ENCODE results near the gene PGLYRP3.
"Not testable (repeated sequence)": the region's sequence is repeated elsewhere in the genome, so short reads cannot be mapped to it uniquely, and the experiment has no call there.

The PGLYRP3 gene

DNA sequence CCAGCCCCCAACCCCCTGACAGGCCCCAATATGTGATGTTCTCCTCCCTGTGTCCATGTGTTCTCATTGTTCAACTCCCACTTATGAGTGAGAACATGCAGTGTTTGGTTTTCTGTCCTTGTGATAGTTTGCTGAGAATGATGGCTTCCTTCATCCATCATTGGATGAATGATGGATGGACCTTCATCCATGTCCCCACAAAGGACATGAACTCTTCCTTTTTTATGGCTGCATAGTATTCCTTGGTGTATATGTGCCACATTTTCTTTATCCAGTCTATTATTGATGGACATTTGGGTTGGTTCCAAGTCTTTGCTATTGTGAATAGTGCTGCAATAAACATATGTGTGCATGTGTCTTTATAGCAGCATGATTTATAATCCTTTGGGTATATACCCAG lies 1.6 kb upstream of the PGLYRP3 start:
- DNase-seq (ENCODE audit: low read depth in 1 of 2, low spot score in 1 of 2) = not testable (repeated sequence)

DNA sequence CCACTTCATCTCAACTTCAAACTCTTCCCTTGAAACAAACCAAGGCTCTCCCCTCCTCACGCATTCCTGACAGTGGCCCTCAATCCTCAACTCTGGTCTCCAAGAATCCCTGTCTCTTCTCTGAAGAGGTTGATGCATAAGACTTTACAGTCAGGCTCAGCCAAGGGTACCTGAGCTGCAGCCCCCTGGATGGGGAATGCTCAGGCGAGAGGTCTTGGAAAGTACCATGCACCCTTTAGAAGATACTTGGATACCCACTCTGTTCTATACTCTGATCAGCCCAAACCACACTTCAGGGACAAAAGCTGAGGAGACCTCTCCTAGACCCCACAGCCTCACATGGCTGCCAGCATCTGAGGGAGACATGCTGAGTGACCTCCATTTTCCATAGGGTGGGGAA lies 536 bp upstream of the PGLYRP3 start:
- no peak for DNase-seq (ENCODE audit: low read depth in 1 of 2, low spot score in 1 of 2)

DNA sequence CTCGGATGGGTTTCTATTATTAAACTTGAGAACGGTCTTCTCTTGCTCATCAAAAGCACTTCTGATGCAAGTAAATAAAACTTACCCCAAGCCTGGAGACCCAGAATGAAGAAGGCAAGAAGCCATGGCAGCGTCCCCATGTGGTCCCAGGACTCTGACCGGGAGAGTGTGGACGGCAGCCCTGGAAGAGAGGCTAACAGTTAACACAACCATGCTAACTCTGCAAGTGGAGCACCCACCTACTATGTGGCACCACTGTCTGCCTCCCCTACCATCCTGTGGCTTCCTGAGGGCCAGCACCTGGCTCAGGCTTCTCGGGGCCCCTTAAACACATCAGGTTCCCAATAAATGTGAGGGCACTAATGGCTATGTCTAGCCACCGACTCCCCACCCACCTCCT lies 2.2 kb downstream of the PGLYRP3 start:
- no peak for DNase-seq (ENCODE audit: low read depth in 1 of 2, low spot score in 1 of 2)

DNA sequence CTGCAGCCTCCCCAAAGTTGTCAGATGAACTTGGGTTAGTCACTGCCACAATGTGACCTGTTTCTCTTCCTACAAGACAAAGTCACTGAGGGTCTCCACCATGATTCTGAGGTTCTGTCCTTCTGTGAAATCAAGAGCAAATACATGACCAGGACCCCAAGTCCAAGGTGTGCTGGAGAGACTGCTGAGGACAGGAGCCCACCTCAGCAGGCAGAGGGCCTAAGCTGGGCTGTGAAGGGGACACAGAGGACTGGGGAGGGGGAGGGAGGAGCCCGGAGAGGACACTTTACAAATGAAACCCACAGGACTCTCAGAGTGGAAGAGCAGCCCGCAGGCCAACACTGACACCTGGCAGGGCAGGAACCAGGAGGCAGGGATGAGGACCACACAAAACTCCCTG lies 3.3 kb downstream of the PGLYRP3 start:
- DNase-seq (ENCODE audit: low read depth in 1 of 2, low spot score in 1 of 2) = no peak

DNA sequence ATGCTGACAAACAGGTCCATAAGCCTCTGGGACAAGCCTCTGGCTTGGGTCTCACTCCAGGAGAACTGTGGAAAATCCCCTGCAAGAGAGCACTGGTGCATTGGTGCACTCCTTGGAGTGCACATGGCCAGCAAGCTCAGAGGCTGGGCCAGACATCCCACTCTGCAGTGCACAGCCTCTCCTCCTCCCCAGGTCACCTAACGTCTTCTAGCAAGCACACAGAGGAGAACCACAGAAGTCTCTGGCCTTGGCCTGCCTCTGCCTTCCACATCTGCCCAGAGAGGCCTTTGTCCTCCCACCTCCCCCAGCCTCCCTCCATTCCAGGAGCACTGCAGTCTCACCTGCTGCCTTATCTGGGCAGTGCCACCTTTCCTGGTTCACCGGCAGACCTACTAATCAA lies 4.2 kb downstream of the PGLYRP3 start:
- no peak for DNase-seq (ENCODE audit: low read depth in 1 of 2, low spot score in 1 of 2)

DNA sequence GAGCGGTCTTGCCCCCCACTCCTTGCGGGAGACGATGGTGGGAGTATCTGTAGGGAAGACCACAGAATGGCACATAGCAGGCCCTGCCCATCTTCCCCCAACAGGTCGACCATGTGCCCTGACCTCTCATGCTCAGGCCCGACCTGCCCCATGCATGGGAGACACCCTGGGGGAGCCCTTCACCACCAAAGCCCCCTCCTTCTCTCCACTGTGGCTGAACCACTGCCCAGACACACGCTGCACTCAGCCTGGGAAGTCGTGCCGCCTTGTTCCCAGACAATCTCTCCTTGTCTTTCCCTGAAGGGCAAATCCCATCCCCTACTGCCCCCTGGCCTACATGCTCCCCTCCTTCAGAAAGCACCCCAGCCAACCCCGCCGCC lies 5.5 kb downstream of the PGLYRP3 start:
- no peak for DNase-seq (ENCODE audit: low read depth in 1 of 2, low spot score in 1 of 2)

DNA sequence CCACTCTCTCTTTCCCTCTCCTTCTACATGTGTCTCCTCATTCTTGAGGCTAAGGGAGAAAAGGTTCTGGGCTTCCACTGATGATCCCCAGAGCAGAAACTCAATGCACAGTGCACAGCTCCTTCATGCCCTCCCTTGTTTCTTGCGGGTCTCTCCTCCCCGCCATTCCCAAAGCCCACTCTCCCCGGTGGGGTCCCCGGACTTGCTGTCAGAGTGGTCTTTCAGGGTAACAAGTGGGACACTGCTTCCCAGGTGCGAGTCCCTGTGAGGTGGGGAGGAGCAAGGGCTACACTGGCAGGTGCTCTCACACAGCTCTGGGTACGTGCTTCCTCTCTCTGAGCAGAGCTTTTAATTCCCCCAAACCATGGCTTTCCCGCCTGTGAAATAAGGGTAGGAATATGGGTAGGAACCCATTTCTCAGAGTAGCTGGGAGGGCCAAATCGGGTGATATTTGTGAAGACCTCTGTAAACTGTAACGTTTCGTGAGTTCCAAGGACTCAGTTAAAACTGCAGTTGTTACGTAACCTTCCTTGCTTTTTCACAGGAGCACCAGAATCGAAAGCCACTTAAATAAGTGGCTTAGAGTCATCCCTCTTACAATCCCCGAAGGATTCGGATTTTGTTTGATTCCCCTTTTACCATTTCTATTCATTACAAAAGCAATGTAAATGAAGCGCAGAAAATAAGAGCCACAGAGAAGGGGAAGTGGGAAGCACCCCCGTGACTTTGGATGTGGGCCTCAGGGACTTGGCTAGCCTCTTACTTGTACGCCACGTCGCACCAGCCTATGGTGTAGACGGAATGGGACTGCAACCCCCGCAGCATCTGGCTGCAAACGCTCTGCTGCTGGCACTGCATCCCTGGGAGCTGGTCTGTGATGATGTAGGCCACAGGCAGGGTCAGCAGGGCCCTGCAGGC lies 6.2 kb downstream of the PGLYRP3 start:
- no peak for DNase-seq (ENCODE audit: low read depth in 1 of 2, low spot score in 1 of 2)

DNA sequence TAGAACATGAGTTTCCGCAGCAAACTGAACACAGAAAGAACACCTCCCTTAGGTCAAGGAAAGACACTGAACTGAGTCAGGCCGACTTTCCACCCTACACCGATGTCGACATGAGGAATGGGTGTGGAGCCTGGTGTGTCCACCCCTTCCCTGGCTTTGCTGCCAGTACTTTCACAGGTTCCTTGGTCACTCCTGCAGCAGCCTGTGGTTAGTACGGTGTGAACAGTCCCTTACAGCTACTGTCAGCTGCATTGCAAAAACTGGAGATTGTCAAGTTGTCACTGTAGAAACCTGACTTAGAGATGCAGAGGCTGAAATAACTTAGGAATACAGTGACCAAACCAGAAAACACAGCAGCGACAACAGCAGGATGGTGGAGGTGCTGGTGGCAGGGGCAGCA lies 7.1 kb downstream of the PGLYRP3 start:
- no peak for DNase-seq (ENCODE audit: low read depth in 1 of 2, low spot score in 1 of 2)

DNA sequence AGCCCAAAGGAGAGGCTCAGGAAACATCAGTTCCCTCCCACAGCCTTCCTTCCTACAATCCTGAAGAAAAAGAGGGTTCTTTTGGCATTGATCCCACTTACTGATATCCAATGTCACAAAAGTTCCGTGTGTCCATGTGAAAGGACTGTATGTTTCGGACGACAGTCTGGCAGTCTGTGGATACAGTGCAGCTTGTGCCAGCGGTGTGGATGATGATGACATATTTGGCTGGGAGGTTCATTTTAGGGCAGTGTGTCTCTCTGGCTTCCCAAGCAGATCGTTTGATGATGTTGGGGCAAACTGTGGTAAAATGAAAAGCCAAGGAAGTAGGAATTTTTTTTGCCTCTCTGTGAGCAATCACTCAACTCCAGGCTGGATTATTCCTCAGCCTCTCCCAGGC lies 10.4 kb downstream of the PGLYRP3 start:
- DNase-seq (ENCODE audit: low read depth in 1 of 2, low spot score in 1 of 2) = no peak

DNA sequence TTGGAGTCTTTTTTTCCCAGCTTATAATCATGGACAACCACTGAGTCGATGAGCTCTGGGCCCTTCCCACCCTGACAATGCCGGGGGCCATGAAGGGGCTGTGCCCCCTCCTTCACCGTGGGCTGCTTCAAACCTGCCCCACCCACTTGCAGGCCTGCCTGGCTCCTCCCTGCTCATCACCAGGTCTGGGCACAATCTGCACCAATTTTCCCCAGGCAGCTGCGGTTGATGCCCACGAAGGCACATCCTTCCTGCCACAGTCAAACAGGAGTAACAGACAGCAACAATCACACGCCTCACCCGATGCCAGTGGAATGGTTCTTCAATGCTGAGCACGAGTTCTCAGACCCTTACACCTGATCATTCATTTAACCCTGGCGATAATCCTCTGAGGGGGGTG lies 18.9 kb downstream of the PGLYRP3 start:
- DNase-seq (ENCODE audit: low read depth in 1 of 2, low spot score in 1 of 2) = no peak

DNA sequence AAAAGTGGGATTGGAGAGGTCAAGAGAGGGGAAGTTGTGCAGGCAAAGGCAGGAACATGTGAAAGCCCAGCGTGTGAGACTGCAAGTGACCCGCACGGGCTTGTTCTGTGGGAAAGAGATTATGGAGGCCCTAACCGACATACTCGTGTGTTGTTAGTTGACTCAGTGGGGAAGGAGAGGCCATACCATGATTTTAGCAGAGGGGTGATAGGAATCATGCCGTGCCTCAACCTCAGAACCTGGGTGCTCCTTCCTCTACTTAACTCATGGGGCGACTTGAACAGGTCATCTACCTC lies 19.3 kb downstream of the PGLYRP3 start:
- no peak for DNase-seq (ENCODE audit: low read depth in 1 of 2, low spot score in 1 of 2)

DNA sequence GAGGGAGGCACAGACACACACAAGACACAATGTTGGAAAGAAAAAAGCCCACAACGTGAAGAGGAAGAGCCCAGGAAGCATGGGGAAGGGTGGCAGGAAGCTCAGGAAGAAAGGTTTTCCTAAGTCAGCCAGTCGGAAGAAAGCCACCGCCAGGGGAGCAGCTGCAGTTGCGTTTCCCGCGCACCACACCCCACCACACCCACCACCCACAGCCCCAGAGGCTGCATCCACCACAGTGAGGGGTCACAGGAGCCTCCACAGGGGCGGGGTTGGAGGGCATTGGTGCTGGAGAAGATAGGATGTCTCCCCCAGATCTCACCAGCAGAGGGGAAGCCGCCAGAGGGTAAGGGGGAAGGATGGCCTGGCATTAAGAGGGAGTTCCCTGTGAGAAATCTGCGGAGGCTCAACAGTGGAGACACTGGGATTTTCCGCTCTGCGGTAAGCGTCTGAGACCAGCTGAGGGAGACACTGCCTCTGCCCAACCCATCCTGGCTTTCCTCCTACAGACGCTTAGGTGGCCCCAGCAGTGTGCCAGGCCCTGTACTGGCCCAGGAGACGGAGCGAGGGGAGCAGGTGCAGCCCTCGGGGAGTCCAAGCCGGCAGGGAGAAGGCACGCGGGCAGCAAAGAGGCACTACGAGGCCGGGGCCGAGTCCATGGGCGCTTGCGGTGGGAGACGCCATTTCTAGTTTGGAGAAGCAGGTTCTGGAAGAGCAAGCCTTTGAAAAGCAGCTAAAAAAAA lies 19.8 kb downstream of the PGLYRP3 start:
- no peak for DNase-seq (ENCODE audit: low read depth in 1 of 2, low spot score in 1 of 2)

DNA sequence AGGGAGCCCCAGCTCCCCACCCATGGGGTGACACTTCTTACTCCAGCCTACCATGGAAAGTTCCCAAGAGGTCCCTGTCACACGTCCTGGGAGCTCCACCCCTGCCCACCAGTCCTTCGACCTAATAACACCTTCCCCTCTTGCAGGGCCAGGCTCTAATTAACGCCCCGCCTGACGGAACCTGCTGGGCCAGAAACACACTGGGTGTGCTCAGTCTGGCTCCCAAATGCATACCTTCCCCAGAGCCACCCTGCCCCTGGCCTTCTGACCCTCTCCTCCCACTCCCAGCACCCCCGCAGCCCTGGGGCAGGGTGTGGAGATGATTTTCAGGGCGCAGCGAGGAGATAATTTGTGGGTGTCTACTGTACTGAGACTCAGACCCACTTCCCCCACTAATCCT lies 20.6 kb downstream of the PGLYRP3 start:
- no peak for DNase-seq (ENCODE audit: low read depth in 1 of 2, low spot score in 1 of 2)

DNA sequence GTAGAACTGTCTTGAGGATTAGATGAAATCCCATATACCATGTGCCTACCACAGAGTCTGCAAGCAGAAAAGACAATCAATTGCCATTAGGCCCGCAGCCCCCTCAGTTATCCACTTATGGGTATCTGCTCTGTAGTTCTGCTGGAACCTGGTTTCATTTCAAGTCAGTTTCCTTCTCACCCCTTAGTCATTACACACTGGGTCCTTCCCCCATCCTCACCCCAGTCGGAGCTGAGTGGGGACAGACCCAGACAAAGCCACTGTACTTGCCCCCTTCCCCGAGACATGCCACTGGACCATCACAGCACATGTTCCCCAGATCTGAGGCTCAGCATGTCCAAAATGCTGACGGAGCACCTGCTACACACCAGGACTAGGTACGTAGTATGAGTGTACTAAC lies 21.2 kb downstream of the PGLYRP3 start:
- no peak for DNase-seq (ENCODE audit: low read depth in 1 of 2, low spot score in 1 of 2)

DNA sequence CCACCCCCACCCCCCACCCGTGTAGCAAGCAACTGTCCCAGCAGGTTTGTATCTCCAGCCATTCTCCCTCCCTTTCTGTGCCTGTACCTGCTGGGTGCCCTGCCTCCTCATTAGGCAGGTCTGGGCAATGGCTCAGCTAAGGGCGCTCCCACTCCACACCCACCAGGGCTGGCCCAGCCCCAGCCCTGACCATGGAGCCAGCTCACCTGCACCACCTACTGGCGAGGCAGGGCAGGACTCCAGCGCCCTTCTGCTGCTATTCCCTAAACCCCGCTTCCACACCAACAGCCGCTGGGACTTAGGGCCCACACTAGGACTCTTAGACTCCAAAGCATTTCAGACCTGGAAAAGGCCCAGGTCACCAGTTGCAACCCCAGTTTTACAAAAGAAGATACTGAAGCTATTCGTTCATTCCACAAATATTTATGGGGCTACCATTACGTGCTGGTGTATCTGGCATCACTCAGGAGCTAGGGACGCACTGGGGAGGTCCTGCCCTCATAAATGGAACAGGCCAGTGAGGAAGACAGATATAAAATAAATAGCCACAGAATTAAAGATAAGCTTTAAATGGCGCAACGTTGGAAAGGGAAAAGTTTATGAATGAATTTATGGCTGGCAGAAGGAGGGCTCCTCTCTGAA lies 24.0 kb downstream of the PGLYRP3 start:
- DNase-seq (ENCODE audit: low read depth in 1 of 2, low spot score in 1 of 2) = no peak

DNA sequence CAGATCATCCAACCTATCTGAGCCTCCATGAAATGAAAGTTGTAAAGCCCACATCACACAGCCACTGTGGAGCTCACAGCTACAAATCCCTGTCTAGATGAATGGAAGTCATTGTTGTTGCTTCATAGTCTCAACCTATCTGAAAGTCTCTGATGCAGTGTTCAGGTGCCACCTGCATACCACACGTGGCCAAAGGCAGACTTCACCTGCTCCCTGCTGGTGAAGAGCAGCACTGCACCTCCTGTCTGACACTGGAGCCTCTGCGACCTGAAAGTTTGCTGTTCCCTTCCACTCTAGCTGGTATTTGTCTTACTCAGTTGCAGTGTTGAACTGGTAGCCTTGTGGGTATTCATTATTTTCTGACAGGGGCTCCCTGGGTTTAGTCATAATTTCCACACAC lies 34.9 kb downstream of the PGLYRP3 start:
- no peak for DNase-seq (ENCODE audit: low read depth in 1 of 2, low spot score in 1 of 2)

DNA sequence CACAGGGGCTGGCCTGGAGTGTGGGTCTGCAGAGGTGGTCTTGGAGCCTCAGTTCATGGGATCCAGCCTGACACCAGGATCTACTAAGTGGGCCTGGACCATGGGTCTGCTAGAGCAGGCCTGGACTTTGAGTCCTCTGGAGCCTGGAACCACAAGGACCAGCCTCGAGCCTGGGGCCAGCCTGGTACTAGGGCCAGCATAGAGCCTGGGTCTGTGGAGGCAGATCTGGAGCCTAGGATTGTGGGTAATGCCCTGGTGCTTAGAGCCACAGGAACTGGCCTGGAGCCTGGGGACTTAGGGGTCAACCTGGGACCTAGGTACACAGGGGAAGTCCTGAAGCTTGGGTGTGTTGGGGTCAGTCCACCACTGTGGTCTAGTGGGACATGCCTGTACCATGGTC lies 40.6 kb downstream of the PGLYRP3 start:
- DNase-seq (ENCODE audit: low read depth in 1 of 2, low spot score in 1 of 2) = no peak

DNA sequence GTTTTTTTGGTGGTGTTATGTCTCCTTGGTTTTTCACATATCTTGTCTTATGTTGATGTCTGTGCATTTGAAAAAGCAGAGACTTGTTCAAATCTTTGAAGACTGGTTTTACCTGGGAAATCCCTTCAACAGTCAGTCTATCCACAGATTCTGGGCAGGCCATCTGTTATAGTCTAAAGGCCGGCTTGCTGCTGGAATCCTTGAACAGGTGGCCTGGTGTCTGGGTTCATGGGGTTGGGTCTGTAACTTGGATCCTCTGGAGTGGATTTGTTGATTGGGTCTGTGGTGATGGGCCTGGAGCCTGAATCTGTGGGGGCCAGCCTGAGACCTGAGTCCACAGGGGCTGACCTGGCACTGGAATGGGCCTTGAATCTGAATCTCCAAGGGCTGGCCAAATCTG lies 41.0 kb downstream of the PGLYRP3 start:
- no peak for DNase-seq (ENCODE audit: low read depth in 1 of 2, low spot score in 1 of 2)

DNA sequence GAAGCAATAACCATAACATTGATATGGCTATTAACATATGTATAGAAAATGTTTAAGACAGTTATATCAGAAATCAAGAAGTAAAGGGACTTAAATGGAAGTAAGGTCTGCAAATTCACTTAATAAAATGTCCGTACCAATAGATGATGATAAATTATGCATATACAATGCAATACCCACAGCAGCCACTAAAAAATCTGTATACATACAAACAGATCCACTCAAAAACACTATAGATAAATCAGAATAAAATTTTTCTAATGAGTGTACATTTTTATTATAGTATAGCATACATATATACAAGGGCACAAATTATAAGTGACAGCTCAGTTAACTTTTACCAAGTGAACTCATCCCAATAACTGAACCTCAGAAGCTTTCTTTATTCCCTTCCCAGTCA lies 47.3 kb downstream of the PGLYRP3 start:
- DNase-seq (ENCODE audit: low read depth in 1 of 2, low spot score in 1 of 2) = no peak

DNA sequence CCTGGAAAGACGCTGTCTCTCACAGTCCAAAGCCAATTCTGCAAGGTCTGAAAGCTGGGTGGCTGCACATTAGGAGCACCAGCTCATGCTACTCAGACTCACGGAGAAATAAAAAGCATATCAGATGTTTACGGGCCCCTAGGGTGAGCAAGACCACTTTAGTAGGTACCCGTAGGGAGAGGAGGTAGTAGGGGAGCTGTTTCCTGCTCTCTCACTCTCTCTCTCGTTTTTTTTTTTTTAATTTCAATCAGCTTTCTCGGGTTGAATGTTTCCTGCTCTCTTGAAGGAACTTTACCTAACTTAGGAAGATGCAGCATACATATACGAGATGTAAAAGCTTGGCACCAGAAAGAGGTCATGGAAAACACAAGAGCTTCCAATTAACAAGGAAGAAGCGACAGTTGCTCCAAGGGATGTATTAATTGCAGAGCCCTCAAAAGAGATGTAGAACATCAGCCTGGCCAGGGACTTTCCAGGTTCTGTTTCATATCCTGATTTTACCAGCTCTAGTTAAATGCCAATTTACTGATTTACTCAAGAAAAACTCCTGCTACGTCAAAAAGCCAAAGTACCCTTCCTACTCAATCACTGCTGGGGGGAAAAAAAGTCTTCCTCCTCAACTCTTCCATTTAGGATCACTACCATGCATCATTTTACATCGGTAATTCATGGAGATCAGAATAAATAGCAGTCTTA lies 50.1 kb downstream of the PGLYRP3 start:
- DNase-seq (ENCODE audit: low read depth in 1 of 2, low spot score in 1 of 2) = no peak

DNA sequence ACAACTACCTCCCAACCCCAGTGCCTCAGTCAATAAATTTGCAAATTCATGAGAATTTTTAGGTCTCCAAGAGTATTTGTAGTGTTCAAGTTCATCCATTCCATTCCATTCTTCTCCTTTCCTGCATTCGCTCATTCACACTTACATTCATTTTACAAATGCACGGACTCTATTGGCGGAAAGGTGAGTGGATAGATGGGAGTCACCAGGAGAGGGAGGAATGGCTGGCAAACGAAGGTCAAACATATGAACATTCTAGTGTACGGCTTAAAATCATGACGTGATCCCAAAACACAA lies 50.7 kb downstream of the PGLYRP3 start:
- no peak for DNase-seq (ENCODE audit: low read depth in 1 of 2, low spot score in 1 of 2)
